MM.1S (cell line): ENCODE measurements around the gene TPCN1.

Source experiments
- EZH2 ChIP-seq: fragments of 300-600 bp; sonication (generic); optimal IDR thresholded peaks from 2 replicates; pipeline ENCODE3; 2017; ENCODE audit warnings: low read depth, mild to moderate bottlenecking, antibody characterized with exemption, low read length, mixed read lengths
- EZH2phosphoT487 ChIP-seq: fragments of 300-600 bp; sonication (generic); IDR thresholded peaks from 2 replicates; pipeline ENCODE4 v1.6.1; 2018; ENCODE audit warnings: antibody characterized with exemption, low read length
- TF ChIP-seq, protein P1 (sequence below): fragments of 300-600 bp; sonication (generic); IDR thresholded peaks from 2 replicates; pipeline ENCODE4 v1.5.1; 2016; ENCODE audit warnings: antibody characterized with exemption, low read length, mixed read lengths

DNA sequence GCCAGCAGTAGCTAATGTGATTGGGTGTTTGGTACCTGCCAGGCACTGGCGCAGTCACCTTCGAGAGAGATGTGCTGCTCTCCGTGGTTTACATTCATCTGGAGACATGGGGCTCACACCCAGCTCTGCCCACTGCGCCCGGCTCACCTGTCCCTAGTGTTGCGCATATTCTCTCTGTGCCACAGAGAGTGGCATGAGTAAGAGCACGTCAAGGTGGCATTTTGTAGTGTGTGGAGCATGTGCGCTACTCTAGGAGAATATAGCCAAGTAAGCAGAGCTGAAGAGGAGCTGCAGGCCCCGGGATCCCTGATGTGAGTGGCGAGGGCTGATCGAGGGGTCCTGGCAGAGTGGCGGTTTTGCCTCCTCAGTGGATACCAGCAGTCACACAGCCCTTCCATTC, 46.9 kb downstream of the TPCN1 start:
- no peak for TF ChIP-seq EZH2
- TF ChIP-seq, protein P1, sequence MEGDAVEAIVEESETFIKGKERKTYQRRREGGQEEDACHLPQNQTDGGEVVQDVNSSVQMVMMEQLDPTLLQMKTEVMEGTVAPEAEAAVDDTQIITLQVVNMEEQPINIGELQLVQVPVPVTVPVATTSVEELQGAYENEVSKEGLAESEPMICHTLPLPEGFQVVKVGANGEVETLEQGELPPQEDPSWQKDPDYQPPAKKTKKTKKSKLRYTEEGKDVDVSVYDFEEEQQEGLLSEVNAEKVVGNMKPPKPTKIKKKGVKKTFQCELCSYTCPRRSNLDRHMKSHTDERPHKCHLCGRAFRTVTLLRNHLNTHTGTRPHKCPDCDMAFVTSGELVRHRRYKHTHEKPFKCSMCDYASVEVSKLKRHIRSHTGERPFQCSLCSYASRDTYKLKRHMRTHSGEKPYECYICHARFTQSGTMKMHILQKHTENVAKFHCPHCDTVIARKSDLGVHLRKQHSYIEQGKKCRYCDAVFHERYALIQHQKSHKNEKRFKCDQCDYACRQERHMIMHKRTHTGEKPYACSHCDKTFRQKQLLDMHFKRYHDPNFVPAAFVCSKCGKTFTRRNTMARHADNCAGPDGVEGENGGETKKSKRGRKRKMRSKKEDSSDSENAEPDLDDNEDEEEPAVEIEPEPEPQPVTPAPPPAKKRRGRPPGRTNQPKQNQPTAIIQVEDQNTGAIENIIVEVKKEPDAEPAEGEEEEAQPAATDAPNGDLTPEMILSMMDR, result no peak
- no peak for TF ChIP-seq EZH2phosphoT487
